SJSA1 (cell line): ENCODE results near the gene PSG1. TPM values are rescaled to one million over a fixed set of nuclear protein-coding genes. Genes with fewer than 3 reads are reported as not detected.
"Not testable (repeated sequence)": the region's sequence is repeated elsewhere in the genome, so short reads cannot be mapped to it uniquely, and the experiment has no call there.

ENCODE experiments used
- DNase-seq, 2 experiments: peaks; one replicate each; pipeline ENCODE4 v3.0.0-alpha.2; 2015 to 2020; ENCODE audit warnings: low spot score in 2 of 2, low read depth in 1 of 2
- H3K27ac ChIP-seq: fragments of 250-450 bp; sonication (Bioruptor Pico); 2 replicates; pipeline ENCODE4 v1.5.1; 2020; ENCODE audit warnings: mild to moderate bottlenecking, moderate library complexity
- H3K27me3 ChIP-seq: fragments of 250-450 bp; sonication (Bioruptor Pico); replicated peaks from 2 replicates; pipeline ENCODE4 v1.5.1; 2020; ENCODE audit warnings: mild to moderate bottlenecking, moderate library complexity
- H3K36me3 ChIP-seq: fragments of 250-450 bp; sonication (Bioruptor Pico); 2 replicates; pipeline ENCODE4 v1.5.1; 2020; ENCODE audit warnings: mild to moderate bottlenecking
- H3K4me1 ChIP-seq: fragments of 250-450 bp; sonication (Bioruptor Pico); replicated peaks from 2 replicates; pipeline ENCODE4 v1.6.1; 2021; ENCODE audit warnings: mild to moderate bottlenecking
- H3K4me3 ChIP-seq: fragments of 250-450 bp; sonication (Bioruptor Pico); 2 replicates; pipeline ENCODE4 v1.5.1; 2020; ENCODE audit warnings: mild to moderate bottlenecking
- H3K9me3 ChIP-seq: fragments of 250-450 bp; sonication (Bioruptor Pico); replicated peaks from 2 replicates; pipeline ENCODE4 v1.5.1; 2020; ENCODE audit warnings: mild to moderate bottlenecking
- total RNA-seq: library from RNA; depleted of rRNA; stranded (reverse); fragments of >200 nt; shearing (Covaris generic); gene quantifications from 2 replicates; pipeline ENCODE4 v1.2.3, GENCODE V29; 2014; rRNA removed

PSG1 gene
- total RNA-seq, 1 experiment from 2014 or later: 0.05 TPM

DNA sequence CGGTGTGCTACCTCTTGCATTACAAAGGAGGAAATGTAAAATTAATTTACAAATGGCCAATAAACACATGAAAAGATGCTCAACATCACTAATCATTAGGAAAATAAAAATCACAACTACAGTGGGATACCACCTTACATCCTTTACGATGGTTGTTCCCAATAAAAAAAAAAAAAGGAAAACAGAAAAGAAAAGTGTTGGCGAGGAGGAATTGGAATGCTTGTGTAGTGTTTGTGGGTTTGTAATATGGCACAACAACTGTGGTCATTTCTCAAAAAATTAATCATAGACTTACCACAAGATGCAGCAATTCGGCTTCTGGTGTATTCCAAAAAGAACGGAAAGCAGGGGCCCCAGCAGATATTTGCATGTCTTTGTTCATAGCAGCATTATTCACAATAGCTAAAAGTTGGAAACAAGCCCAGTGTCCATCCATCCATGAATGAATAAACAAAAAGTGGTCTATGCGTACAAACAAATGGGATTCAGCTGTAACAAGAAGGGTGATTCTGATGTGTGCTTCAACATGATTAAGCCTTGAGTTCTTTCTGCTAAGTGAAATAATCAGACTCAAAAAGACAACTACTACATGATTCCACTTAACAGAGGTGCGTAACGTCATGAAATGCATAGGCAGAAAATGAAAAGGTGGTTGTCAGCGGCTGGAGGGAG is 58.1 kb downstream of the PSG1 start:
- not testable (repeated sequence) for H3K9me3 ChIP-seq, H3K4me3 ChIP-seq, H3K36me3 ChIP-seq, H3K27me3 ChIP-seq
- Histone ChIP-seq H3K4me1 (peaks cover 38% of the 10 kb centered on the region), H3K27ac (peak overlapping the region; percentile 91; the same call in 1 of the 2 replicates)
- peak in 1 of 2 experiments; percentile 78 for DNase-seq

DNA sequence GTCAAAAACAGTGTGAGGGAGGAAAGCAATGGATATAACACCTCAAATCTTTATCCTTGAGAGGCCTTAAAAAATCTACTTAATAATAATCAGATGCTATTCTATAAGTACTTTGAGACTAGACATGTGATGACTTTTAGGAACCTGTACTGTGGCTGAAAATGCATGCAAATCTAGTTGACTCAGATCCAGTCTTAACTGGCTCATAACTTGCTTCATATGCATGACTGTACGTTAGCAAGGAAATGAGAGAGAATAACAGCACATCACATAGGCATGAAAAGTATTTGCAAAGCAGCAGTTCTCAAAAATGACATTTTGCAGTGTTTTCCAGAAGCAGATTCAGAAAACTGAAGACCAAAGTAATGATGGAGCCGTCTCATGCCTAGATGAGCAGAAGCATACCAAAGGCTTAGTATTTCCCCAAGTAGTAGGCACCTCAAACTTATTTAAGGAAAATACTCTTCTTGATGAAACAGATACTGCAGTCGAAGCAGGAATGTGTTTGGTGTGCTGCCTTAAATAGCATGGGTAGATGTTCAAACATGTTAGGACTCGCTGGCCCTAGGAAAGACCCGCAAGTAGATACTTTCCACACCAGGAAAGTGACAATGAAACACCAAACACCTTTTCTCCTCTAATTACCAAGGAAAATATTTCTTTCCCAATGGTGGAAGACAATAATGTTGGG is 59.4 kb downstream of the PSG1 start:
- peak in 1 of 2 experiments; percentile 56 for DNase-seq
- H3K27ac ChIP-seq: peak overlapping the region; percentile 91
- not testable (repeated sequence) for H3K36me3 ChIP-seq, H3K9me3 ChIP-seq, H3K4me3 ChIP-seq, H3K27me3 ChIP-seq
- H3K4me1 ChIP-seq: peaks cover 38% of the 10 kb centered on the region

DNA sequence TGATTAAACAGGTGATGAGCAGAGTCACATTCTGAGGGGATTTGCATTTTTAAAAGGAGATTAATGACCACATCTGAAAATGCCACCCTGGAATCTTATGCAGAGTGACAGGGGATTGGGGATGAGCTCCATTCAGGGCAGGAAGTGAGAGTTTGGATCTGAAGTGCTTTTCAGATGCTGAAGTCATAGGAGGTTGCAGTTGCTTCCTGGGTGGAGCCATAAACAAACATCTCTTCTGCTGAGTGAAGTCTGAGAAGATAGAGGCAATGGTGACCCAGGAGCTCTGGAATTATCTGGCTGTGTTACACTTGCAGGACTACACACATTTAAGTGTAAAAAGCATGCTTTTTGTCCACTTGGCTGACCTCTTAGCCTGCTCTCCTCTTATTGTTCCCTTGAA is 62.6 kb downstream of the PSG1 start:
- Histone ChIP-seq H3K4me3 (no peak overlapping the region), H3K4me1 (peaks cover 43% of the 10 kb centered on the region), H3K9me3 (no peaks in the 10 kb centered on the region), H3K27me3 (no peaks in the 10 kb centered on the region), H3K36me3 (no peaks in the 10 kb centered on the region), H3K27ac (peak overlapping the region; percentile 19; the same call in 1 of the 2 replicates)
- DNase-seq: peak in 1 of 2 experiments; percentile 27

Other genes with a start within 250 kb of the PSG1 start
- not detected in 2 replicates for gene PSG3, start 139.2 kb downstream of the PSG1 start, total RNA-seq
- not detected in 2 replicates for gene PSG8, start 114.0 kb downstream of the PSG1 start, total RNA-seq
- not detected in 2 replicates for gene PSG6, start 38.2 kb upstream of the PSG1 start, total RNA-seq
- gene PSG7, start 57.5 kb upstream of the PSG1 start, total RNA-seq: not detected in 2 replicates
- gene PSG11, start 146.8 kb upstream of the PSG1 start, total RNA-seq: not detected in 2 replicates
- not detected in 2 replicates for gene PSG2, start 203.0 kb upstream of the PSG1 start, total RNA-seq